Activated CD8-positive, alpha-beta memory T cell treated with anti-CD3 and anti-CD28 coated beads, Interleukin-2, amount 10 ng/mL, durations not matched to agents 7 days and 5 days (primary cell): ENCODE results near the gene WDR12. TPM values are rescaled to one million over a fixed set of nuclear protein-coding genes. Genes with fewer than 3 reads are reported as not detected.
"Not testable (repeated sequence)": the region's sequence is repeated elsewhere in the genome, so short reads cannot be mapped to it uniquely, and the experiment has no call there.

Source experiments
- ATAC-seq: fragments of 150-1000 bp; cut with Tn5 transposase; one replicate; pipeline ENCODE4 v1.10.0; 2021; ENCODE audit warnings: moderate library complexity
- CTCF ChIA-PET: fragments of 350-600 bp; sonication (Branson Sonifier 250); formaldehyde crosslinking; loops from one replicate; lab custom pipeline; 2021; ENCODE audit warnings: antibody characterized with exemption; lab: Charles Lee
- DNase-seq: peaks from one replicate; pipeline ENCODE4 v3.0.0-alpha.2; 2020
- H3K27ac Mint-ChIP-seq: one replicate; pipeline ENCODE4 v1.8.0; 2021; ENCODE audit warnings: mild to moderate bottlenecking, mixed read lengths
- H3K27me3 Mint-ChIP-seq: one replicate; pipeline ENCODE4 v1.8.0; 2021; ENCODE audit warnings: mixed read lengths
- H3K36me3 Mint-ChIP-seq: one replicate; pipeline ENCODE4 v1.8.0; 2021; ENCODE audit warnings: mild to moderate bottlenecking, mixed read lengths
- H3K4me1 Mint-ChIP-seq: one replicate; pipeline ENCODE4 v1.8.0; 2021; ENCODE audit warnings: mixed read lengths
- H3K4me3 Mint-ChIP-seq: one replicate; pipeline ENCODE4 v1.8.0; 2021; ENCODE audit warnings: mild to moderate bottlenecking, moderate library complexity, mixed read lengths
- H3K9me3 Mint-ChIP-seq: one replicate; pipeline ENCODE4 v1.8.0; 2022; ENCODE audit warnings: low read depth, mixed read lengths
- total RNA-seq, 2 experiments: library from RNA; stranded (reverse); gene quantifications; one replicate each; pipeline ENCODE4 v1.2.3, GENCODE V29; 2021

WDR12 gene
- total RNA-seq: 10 to 100 TPM; 51.8 to 81.7 TPM

DNA sequence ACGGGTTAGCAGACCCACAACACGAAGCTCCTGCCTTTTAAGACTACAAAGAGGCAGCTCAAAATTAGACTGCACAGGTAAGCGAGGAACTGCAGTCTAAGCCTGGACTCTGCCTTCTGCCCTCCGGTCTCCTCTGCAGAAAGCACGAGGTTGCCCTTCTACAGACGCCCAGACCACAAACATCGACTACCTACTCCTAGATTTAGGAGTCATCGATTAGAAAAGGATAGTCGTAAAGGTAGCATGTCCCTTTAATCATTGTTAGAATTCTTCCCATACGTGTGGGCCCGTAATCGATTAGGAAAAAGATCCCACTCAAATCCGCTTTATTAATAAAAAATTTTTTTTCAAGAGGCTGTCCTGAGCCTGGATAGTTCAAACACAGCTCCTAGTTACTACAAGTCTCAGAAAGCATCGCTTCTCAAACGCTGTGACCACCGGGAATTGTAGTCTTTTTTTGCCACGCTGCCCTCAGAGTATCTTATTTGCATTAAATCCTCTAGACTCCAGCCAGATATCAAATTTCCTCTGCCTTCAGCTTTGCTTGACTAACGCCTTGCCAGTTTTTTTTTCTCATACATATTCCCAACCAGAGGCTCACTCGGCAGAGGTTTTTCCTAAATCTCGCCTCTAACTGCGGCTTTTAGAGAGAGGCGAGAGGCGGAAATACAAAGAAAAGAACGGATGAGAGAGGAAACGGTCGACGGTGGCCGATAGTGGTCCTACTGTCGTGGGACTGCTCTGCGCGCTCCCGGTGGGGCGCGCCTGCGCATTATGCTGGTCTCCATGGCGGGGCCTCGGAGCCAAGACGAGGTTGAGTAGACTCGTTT lies at the start of gene WDR12, which contains the start of gene CARF:
TSS of gene WDR12 (minus strand) at position 162 of the 830 bp plus-strand sequence. CDS start 197 bp downstream, outside the sequence.
TSS of gene CARF (plus strand) at position 764 of the 830 bp plus-strand sequence. CDS start 29,628 bp downstream, outside the sequence.
- Mint-ChIP-seq H3K36me3 (peaks cover 12% of the 10 kb centered on the region), H3K4me3 (peak within 1 kb of the TSS; percentile 90), H3K27ac (peak within 1 kb of the TSS; percentile 97), H3K4me1 (peaks cover 30% of the 10 kb centered on the region), H3K9me3 (no peaks in the 10 kb centered on the region), H3K27me3 (no peaks in the 10 kb centered on the region)
- CTCF ChIA-PET: interaction anchor here (1.1 to 1.7 kb wide), 2 partner anchors 103 to 328 kb away, joined by 3 to 8 read pairs; partner anchors contain the start of gene NBEAL1
- peak; percentile 91 for ATAC-seq
- peak; percentile 95 for DNase-seq

DNA sequence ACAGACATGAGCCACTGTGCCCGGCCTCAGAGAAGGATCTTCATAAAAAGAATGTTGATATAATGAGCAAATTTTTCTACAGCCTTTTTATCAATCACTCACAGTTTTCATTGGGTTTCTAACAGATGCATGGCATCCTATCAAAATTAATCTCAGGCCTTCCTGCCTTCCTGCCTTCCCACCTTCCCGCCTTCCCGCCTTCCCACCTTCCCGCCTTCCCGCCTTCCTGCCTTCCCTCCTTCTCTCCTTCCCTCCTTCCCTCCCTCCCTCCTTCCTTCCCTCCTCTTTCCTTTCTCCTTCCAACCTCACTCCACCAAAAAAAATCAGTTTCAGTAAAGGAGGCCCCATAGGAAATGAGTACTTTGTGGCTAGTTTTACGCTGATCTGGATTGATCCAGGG lies 49.1 kb upstream of the WDR12 start:
- no peak for ATAC-seq
- no peaks in the 10 kb centered on the region for H3K9me3 Mint-ChIP-seq
- no peak overlapping the region for H3K4me3 Mint-ChIP-seq
- CTCF ChIA-PET: no interaction called here
- peaks cover 6% of the 10 kb centered on the region for H3K36me3 Mint-ChIP-seq
- no peak for DNase-seq
- no peaks in the 10 kb centered on the region for H3K27me3 Mint-ChIP-seq
- H3K27ac Mint-ChIP-seq: no peak overlapping the region
- peaks cover 3% of the 10 kb centered on the region for H3K4me1 Mint-ChIP-seq

DNA sequence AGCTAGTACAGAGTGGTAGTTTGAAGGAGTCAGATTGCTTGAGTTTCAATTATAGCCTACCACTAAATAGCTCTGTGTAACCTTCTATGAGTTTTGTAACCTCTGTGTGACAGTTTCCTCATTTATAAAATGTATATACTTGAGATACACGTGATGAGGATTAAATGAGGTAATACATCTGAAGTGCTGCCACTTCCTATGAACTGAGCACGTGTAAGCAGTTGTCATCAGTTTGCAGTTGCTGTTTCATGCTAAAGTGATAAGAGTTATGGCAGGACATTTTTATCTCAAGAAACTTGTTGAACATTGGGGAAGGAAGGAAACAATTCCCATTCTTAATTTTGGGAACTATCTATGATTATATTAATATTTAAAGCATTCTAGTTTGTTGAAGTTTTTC lies 39.1 kb upstream of the WDR12 start:
- no peak for ATAC-seq
- CTCF ChIA-PET: interaction anchor here (0.6 kb wide), 1 partner anchor 1540 kb away, joined by 3 read pairs; no protein-coding TSS in a partner anchor
- Mint-ChIP-seq H3K27ac (no peak overlapping the region), H3K27me3 (no peaks in the 10 kb centered on the region), H3K9me3 (peaks cover 5% of the 10 kb centered on the region), H3K4me3 (no peak overlapping the region), H3K36me3 (peaks cover 22% of the 10 kb centered on the region), H3K4me1 (no peaks in the 10 kb centered on the region)
- DNase-seq: no peak

DNA sequence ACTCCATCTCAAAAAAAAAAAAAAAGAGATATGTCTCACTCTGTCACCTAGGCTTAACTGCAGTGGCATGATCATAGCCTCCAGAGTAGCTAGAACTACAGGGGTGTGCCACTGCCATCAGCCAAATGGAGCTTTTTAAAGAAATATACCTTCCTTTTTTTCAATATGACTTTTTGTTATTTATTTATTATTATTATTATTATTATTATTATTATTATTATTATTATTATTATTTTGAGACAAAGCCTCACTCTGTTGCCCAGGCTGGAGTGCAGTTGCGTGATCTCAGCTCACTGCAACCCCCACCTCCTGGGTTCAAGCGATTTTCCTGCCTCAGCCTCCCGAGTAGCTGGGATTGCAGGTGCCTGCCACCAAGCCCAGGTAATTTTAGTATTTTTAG lies 37.9 kb upstream of the WDR12 start:
- not testable (repeated sequence) for H3K4me1 Mint-ChIP-seq

DNA sequence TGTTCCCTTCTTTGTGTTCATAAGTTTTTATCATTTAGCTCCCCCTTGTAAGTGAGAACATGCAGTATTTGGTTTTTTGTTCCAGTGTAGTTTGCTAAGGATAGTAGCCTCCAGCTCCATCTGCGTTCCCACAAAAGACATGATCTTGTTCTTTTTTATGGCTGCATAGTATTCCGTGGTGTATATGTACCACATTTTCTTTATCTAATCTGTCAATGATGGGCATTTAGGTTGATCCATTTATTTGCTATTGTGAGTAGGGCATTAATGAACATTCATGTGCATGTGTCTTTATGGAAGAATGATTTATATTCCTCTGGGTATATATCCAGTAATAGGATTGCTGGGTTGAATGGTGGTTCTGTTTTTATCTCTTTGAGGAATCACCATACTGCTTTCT lies 34.0 kb upstream of the WDR12 start:
- peaks cover 8% of the 10 kb centered on the region for H3K9me3 Mint-ChIP-seq
- no peak for DNase-seq
- H3K27me3 Mint-ChIP-seq: no peaks in the 10 kb centered on the region
- H3K4me1 Mint-ChIP-seq: no peaks in the 10 kb centered on the region
- CTCF ChIA-PET: interaction anchor here (0.6 kb wide), 1 partner anchor 266 kb away, joined by 4 read pairs; no protein-coding TSS in a partner anchor
- no peak overlapping the region for H3K27ac Mint-ChIP-seq
- no peak overlapping the region for H3K4me3 Mint-ChIP-seq
- peaks cover 43% of the 10 kb centered on the region for H3K36me3 Mint-ChIP-seq
- no peak for ATAC-seq

More for the DNA sequence above, 37.9 kb upstream of the WDR12 start:
- CTCF ChIA-PET, DNase-seq, H3K27ac Mint-ChIP-seq, H3K9me3 Mint-ChIP-seq, H3K27me3 Mint-ChIP-seq, H3K4me3 Mint-ChIP-seq, ATAC-seq: not testable (repeated sequence)
- peaks cover 32% of the 10 kb centered on the region for H3K36me3 Mint-ChIP-seq

DNA sequence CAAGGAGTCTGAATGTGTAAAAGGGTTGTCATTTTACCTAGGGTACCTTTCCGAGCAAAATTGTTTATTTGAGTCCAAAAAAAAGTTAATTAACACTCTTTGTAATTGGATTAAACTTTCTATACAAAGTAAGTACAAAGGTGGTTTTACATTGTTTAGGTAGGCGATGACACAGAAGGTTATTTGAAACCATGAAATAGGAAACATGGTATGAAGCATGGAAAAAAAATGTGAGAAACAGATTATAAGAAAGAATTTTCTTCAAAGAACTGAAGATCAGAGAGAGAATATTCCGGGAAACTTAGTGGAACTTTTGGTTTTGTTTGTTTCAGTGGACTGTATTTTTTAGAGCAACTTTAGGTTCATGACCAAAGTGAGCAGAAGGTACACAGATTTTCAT lies 33.3 kb upstream of the WDR12 start:
- Mint-ChIP-seq H3K4me3 (no peak overlapping the region), H3K27ac (no peak overlapping the region), H3K27me3 (no peaks in the 10 kb centered on the region), H3K36me3 (peaks cover 45% of the 10 kb centered on the region), H3K4me1 (no peaks in the 10 kb centered on the region), H3K9me3 (peaks cover 8% of the 10 kb centered on the region)
- DNase-seq (no peak), ATAC-seq (no peak)
- CTCF ChIA-PET: no interaction called here

DNA sequence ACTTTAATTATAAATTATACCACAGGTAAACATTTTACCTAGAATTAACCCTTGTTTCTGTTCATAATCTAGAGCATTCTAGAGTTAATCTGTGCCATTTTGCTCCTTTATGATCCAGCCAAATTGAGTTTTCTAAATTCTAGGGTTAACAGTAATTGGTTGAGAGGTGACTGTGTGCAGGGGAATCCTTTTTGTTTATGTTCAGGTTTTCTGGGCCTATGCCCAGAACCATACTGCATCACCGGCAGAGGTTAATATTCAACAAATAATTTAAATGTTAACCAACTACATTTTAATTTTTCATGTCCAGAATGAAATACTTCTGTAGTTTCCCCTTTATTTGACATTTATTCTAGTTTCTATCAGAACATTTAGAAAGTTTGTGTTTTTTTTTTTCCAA lies 32.9 kb upstream of the WDR12 start:
- Mint-ChIP-seq H3K36me3 (peaks cover 45% of the 10 kb centered on the region), H3K27me3 (no peaks in the 10 kb centered on the region), H3K9me3 (peaks cover 8% of the 10 kb centered on the region), H3K4me3 (no peak overlapping the region), H3K4me1 (no peaks in the 10 kb centered on the region), H3K27ac (no peak overlapping the region)
- DNase-seq (no peak), ATAC-seq (no peak)
- CTCF ChIA-PET: no interaction called here

DNA sequence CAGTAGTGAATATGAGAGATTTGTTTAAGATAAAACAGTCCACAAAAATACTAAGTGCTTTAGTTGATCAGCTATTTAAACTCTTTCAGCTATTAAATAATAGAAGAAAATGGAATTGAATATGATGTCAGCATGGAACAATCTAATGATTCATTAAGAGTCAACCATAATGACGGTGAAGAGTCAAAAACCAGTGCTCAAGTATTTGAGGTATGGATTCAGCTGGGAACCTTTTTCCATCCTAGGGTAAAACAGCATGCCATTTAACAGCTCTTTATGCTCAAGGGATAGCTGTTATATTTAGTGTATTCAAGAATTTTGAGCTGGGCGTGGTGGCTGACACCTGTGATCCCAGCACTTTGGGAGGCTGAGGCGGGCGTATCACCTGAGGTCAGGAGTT lies 30.3 kb upstream of the WDR12 start:
- DNase-seq (no peak), ATAC-seq (no peak)
- no peaks in the 10 kb centered on the region for H3K4me1 Mint-ChIP-seq
- no peak overlapping the region for H3K27ac Mint-ChIP-seq
- H3K36me3 Mint-ChIP-seq: peaks cover 39% of the 10 kb centered on the region
- no peak overlapping the region for H3K4me3 Mint-ChIP-seq
- H3K27me3 Mint-ChIP-seq: no peaks in the 10 kb centered on the region
- H3K9me3 Mint-ChIP-seq: peaks cover 5% of the 10 kb centered on the region
- CTCF ChIA-PET: interaction anchor here (0.7 kb wide), 2 partner anchors 8 to 11 kb away, joined by 3 read pairs; no protein-coding TSS in a partner anchor

DNA sequence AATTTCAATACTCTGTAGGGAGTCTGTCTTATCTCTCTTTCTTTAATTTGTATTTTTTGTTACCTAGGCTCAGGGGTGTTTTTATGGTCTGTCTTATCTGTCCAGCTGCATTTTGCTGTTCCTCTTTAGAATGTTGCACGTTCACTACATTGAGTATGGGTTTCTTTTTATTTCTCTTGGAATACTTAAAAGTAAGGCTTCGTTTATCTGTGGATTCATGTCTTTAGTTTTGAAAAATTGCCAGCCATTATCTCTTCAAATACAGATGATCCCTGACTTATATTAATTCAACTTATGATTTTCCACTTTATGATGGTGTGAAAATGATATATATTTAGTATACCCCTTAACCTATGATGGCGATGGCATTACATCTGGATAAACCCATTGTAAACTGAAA lies 27.5 kb upstream of the WDR12 start:
- no peak for ATAC-seq
- H3K9me3 Mint-ChIP-seq: no peaks in the 10 kb centered on the region
- H3K27me3 Mint-ChIP-seq: no peaks in the 10 kb centered on the region
- no peak overlapping the region for H3K4me3 Mint-ChIP-seq
- H3K4me1 Mint-ChIP-seq: no peaks in the 10 kb centered on the region
- H3K27ac Mint-ChIP-seq: no peak overlapping the region
- CTCF ChIA-PET: no interaction called here
- peaks cover 16% of the 10 kb centered on the region for H3K36me3 Mint-ChIP-seq
- no peak for DNase-seq

DNA sequence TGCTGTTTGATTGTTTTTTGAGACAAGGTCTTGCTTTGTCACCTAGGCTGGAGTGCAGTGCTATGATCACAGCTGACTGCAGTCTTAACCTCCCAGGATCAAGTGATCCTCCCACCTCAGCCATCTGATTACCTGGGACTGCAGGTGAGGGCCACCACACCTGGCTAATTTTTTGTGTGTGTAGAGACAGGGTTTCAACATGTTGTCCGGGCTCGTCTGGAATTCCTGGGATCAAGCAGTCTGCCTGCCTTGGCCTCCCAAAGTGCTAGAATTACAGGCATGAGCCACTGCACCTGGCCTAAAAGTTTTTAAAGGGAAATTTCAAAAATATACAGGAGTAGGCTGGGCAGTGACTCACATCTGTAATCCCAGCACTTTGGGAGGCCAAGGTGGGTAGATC lies 23.0 kb upstream of the WDR12 start:
- peaks cover 9% of the 10 kb centered on the region for H3K36me3 Mint-ChIP-seq
- no peak for ATAC-seq

DNA sequence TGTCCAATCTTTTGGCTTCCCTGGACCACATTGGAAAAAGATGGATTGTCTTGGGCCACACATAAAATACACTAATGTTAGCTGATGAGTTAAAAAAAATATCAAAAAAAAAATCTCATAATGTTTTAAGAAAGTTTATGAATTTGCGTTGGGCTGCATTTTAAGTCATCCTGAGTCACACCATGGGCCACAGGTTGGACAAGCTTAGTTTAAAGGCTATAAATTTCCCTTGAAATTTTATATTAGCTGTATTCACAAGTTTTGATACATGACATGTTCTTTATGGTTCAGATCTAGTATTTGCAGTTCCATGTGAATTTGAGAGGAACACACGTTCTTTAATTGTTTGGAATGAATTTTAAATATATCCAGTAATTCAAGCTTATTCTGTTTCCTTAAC lies 22.5 kb upstream of the WDR12 start:
- Mint-ChIP-seq H3K4me3 (no peak overlapping the region), H3K36me3 (peaks cover 10% of the 10 kb centered on the region), H3K27me3 (no peaks in the 10 kb centered on the region), H3K4me1 (no peaks in the 10 kb centered on the region), H3K27ac (no peak overlapping the region), H3K9me3 (no peaks in the 10 kb centered on the region)
- no peak for ATAC-seq
- no peak for DNase-seq
- CTCF ChIA-PET: interaction anchor here (0.6 kb wide), 1 partner anchor 8 kb away, joined by 3 read pairs; no protein-coding TSS in a partner anchor

More for the DNA sequence above, 23.0 kb upstream of the WDR12 start:
- no peak for DNase-seq
- H3K9me3 Mint-ChIP-seq: no peaks in the 10 kb centered on the region
- H3K27me3 Mint-ChIP-seq: no peaks in the 10 kb centered on the region
- no peaks in the 10 kb centered on the region for H3K4me1 Mint-ChIP-seq
- CTCF ChIA-PET: interaction anchor here (0.6 kb wide), 1 partner anchor 7 kb away, joined by 3 read pairs; no protein-coding TSS in a partner anchor
- H3K27ac Mint-ChIP-seq: no peak overlapping the region
- H3K4me3 Mint-ChIP-seq: no peak overlapping the region

DNA sequence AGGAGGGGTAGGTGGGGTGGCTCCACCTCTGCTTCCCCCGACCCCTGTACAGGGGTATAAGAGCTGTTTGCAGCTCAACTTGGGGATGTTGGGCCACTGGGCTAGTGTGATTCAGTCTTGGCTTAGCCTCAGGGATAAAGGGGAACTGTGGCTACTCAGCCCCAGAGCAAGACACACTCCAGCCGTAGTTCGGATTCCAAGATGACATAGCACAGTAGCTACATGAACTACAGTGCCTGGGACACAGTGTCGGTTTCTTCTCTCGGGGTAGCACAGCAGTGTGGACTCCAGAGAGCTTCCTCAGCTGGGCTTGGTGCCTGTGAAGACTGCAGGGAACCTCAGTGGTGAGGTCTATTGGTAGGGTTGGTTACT lies 21.7 kb upstream of the WDR12 start:
- Mint-ChIP-seq H3K36me3 (peaks cover 7% of the 10 kb centered on the region), H3K4me1 (no peaks in the 10 kb centered on the region), H3K4me3 (no peak overlapping the region), H3K27me3 (no peaks in the 10 kb centered on the region), H3K9me3 (no peaks in the 10 kb centered on the region), H3K27ac (no peak overlapping the region)
- ATAC-seq (no peak), DNase-seq (no peak)
- CTCF ChIA-PET: no interaction called here

DNA sequence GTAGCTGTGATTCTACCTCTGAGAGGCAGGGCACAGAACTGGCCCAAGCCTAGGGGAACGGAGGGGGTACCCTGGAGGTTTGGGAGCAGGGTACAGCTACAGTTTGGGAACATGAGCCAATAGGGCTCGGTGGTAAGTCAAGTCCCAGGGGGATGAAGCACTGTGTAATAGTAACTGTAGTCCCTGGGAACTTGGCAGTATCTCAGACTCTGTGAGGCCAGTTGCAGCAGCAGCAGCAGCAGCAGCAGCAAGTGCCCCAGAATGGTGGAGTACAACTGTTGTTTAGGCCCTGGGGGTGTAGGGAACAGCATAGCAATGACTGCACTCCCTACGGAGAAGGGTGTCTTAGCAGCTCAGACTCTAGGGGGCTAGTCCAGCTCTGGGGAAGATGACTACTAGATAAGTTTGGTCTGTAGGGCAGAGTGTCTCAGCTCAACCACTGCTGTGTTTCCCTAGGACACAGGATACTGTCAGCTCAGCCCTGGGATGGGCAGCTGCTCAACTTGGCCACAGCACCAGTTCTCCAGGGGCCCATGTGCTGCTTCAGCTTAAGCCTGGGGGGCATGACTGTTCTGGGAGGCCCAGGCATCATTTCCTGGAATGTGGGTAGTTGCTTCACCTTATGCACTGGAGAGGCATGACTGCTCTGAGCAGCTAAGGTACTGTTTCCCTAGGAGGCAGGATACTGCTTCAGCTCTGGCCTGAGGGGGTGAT lies 21.1 kb upstream of the WDR12 start:
- H3K4me1 Mint-ChIP-seq: no peaks in the 10 kb centered on the region
- peaks cover 9% of the 10 kb centered on the region for H3K36me3 Mint-ChIP-seq
- no peak overlapping the region for H3K4me3 Mint-ChIP-seq
- H3K27me3 Mint-ChIP-seq: no peaks in the 10 kb centered on the region
- ATAC-seq (no peak), DNase-seq (no peak)
- H3K9me3 Mint-ChIP-seq: no peaks in the 10 kb centered on the region
- CTCF ChIA-PET: no interaction called here
- H3K27ac Mint-ChIP-seq: no peak overlapping the region
